Mucosa of gallbladder (tissue), 1 donor: ENCODE data around the gene HAGH. TPM values are rescaled to one million over a fixed set of nuclear protein-coding genes. Genes with fewer than 3 reads are reported as not detected.

ENCODE experiments used
- DNase-seq: peaks from one replicate; pipeline ENCODE4 v3.0.0-alpha.2; 2020; ENCODE audit warnings: low spot score
- total RNA-seq: library from RNA; stranded (reverse); gene quantifications from one replicate; pipeline ENCODE4 v1.2.1, GENCODE V29; 2021
- donor health status: DM: no; HTN: no; CAD: no.

Gene HAGH
- total RNA-seq, 1 donor from 2014 or later, result 82.2 TPM

DNA sequence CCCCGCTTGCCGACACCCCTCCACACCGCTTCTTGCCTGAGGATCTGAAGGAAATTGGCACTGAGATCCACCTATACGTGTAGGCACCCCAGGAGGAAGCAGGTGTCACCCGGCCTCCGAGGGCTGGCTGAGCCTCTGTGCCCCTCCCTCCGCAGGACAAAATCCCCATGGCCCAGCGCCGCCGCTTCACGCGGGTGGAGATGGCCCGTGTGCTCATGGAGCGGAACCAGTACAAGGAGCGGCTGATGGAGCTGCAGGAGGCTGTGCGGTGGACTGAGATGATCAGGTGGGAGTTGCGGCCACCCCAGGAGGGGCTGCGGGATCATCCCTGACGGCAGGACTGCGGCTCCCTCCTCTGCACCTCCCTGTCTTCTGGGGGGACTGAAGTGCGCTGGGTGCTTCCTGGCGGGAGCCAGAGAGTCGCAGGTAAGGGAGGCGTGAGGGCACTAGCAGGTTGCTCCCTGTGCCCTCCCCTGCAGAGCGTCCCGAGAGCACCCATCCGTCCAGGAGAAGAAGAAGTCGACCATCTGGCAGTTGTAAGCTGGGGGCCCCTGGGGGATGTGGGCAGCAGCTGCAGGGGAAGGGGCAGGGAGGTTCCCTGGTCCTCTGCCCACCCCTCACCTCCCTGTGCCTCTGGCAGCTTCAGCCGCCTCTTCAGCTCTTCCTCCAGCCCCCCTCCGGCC lies 64.3 kb downstream of the HAGH start:
- no peak for DNase-seq

DNA sequence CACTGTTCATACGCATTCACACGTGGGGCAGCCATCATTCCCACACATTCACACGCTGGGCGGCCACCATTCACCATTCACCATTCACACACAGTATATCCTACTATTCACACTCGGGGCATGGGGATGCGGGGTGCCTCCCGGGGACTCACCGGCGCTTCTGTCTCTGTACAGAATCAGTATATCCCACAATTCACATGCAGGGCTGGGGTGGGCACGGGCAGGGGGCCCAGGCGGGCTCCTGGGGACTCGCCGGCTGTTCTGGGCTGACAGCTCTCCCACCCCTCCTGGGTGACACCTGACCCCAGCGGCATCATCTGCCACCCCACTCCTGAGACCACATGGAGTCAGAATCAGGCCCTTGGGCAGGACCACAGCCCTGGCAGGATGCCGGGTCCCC lies 64.9 kb downstream of the HAGH start:
- no peak for DNase-seq

DNA sequence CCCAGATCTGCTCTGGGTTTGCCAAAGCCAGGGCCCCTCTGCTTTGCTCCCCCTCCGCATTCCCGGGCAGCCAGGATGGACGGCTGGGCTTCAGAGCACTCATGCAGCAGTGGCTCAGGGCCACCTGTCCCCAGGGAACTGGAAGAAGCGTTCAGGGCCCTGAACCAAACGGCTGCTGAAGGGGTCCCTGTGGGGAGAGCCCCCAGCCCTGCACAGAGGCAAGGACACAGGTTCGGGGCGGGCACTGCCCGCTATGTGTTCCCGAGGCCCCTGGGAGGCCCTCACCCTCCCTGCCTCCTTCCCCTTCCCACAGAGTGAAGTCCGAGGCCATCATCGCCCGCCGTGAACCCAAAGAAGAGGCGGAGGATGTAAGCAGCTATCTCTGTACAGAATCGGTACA lies 65.7 kb downstream of the HAGH start:
- DNase-seq, result no peak

DNA sequence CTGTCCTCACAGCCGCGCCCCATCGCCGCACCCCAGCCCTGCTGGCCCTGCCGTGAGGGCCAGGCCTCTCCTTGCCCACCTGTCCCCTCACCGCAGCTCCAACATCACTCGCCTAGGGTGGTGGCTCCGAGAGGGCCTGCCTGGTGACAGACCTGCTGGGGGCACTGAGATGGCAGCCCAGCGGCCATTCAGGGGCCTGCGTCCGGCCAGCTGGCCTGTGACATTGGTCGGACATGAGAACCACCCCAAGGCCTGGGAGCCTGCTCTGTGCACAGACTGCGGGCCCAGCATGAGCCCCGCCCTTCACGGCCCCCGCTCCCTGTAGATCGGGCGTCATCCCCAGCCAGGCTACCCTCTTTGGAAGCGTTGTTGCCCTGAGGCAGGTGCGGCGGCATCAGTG lies 67.1 kb downstream of the HAGH start:
- DNase-seq, result no peak

DNA sequence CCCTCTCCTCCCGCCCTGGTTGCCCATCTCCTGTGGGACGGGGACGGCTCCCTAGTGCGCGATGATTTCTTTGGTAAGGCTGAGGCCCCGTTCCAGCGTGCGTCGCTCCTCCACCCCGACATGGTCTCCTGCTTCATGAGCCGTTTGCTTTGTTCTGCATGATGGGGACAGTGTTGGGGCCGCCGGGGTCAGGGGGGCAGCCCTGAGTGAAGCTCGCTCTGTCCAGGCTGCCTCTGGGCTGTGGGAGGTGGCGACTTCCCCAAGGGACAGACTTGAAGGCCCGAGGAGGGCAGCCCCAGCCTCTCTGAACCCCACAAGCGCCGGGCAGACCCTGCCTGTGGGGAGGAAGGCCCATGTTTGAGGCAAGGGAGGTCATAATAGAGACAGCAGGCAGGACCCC lies 67.7 kb downstream of the HAGH start:
- DNase-seq, result no peak

DNA sequence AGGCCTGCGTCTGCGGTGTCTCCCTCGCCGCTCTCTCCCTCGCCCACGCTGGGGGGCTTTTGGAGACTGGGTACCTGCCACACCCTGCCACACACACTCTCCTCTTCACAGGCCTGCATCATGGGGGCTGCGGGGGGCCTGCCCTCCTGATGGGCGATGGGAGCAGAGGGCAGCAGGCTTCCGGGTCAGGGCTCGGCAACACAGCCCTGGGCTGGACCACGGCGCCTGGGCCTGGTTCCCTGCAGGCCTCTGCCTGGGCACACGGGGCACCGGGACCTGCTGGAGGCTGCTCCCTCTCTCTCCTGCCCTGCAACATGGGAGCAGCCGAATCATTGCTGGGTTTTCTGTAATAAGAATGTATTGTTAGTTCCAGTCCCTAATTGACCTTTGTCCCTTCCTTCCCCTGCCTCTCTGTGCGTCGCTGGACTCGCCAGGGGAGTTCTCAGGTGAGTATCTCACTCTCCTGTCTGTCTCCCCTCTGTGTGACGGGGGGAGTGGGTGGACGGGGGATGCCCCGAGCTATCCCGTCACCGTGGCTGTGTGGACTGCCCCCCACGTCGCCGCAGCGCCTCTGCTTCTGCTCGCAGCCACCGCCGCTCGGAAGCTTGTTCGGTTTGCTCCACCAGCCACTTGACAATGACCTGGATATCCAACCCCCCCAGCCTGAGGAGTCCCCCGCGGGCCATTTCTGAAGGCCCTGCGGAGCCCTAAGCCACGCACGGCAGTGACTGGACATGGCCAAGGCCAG lies 68.7 kb downstream of the HAGH start:
- no peak for DNase-seq

Other genes starting within 250 kb of the HAGH start
- gene IFT140, start 214.8 kb downstream of the HAGH start, total RNA-seq, result 48.5 TPM
- 21.1 TPM for gene CRAMP1, start 214.5 kb downstream of the HAGH start, total RNA-seq
- 62.7 TPM for gene JPT2, start 148.5 kb downstream of the HAGH start, total RNA-seq
- 94.1 TPM for gene MAPK8IP3, start 120.6 kb downstream of the HAGH start, total RNA-seq
- 129 TPM for gene NME3, start 55.3 kb downstream of the HAGH start, total RNA-seq
- 31.9 TPM for gene EME2, start 54.0 kb downstream of the HAGH start, total RNA-seq
- 87.7 TPM for gene MRPS34, start 53.7 kb downstream of the HAGH start, total RNA-seq
- 57.9 TPM for gene SPSB3, start 44.3 kb downstream of the HAGH start, total RNA-seq
- gene NUBP2, start 43.9 kb downstream of the HAGH start, total RNA-seq, result 54.4 TPM
- gene IGFALS, start 33.1 kb downstream of the HAGH start, total RNA-seq, result 29.3 TPM
- 49.6 TPM for gene FAHD1, start 381 bp upstream of the HAGH start, total RNA-seq
- 0.17 TPM for gene MEIOB, start 45.3 kb upstream of the HAGH start, total RNA-seq
- not detected for gene HS3ST6, start 91.6 kb upstream of the HAGH start, total RNA-seq
- gene MSRB1, start 116.4 kb upstream of the HAGH start, total RNA-seq, result 41.2 TPM
- gene RPL3L, start 127.9 kb upstream of the HAGH start, total RNA-seq, result not detected
- 145 TPM for gene NDUFB10, start 132.7 kb upstream of the HAGH start, total RNA-seq
- 1,121 TPM for gene RPS2, start 138.0 kb upstream of the HAGH start, total RNA-seq
- not detected for gene RNF151, start 140.0 kb upstream of the HAGH start, total RNA-seq
- 32.5 TPM for gene TBL3, start 145.2 kb upstream of the HAGH start, total RNA-seq
- 2.7 TPM for gene NOXO1, start 154.6 kb upstream of the HAGH start, total RNA-seq
- 34.3 TPM for gene GFER, start 157.4 kb upstream of the HAGH start, total RNA-seq
- gene SYNGR3, start 163.1 kb upstream of the HAGH start, total RNA-seq, result 1.4 TPM
- 42.1 TPM for gene ZNF598, start 183.0 kb upstream of the HAGH start, total RNA-seq
- gene NPW, start 193.0 kb upstream of the HAGH start, total RNA-seq, result 1.6 TPM
- gene NHERF2, start 200.1 kb upstream of the HAGH start, total RNA-seq, result 121 TPM
- gene NTHL1, start 221.0 kb upstream of the HAGH start, total RNA-seq, result 33.9 TPM
- 185 TPM for gene TSC2, start 221.2 kb upstream of the HAGH start, total RNA-seq